IMR-90 (cell line): ENCODE measurements around the gene LPAR5.
A peak's percentile ranks its signal among the peaks of the same experiment; 100 is the strongest.

ENCODE experiments used
- CEBPB ChIP-seq: IDR thresholded peaks from 2 replicates; pipeline ENCODE4 v1.6.1; 2012; ENCODE audit warnings: low read depth, low read length, improper control_type of control experiment
- CTCF ChIP-seq: conservative IDR thresholded peaks from 2 replicates; pipeline ENCODE4 v1.5.1; 2012; ENCODE audit warnings: mild to moderate bottlenecking, low read depth, low read length, improper control_type of control experiment
- MAFK ChIP-seq: IDR thresholded peaks from 2 replicates; pipeline ENCODE4 v1.6.1; 2012; ENCODE audit warnings: low read depth, low read length, improper control_type of control experiment
- MXI1 ChIP-seq: IDR thresholded peaks from 2 replicates; pipeline ENCODE4 v1.6.1; 2012; ENCODE audit warnings: low read depth, mild to moderate bottlenecking, low read length, moderate library complexity, borderline replicate concordance
- POLR2A ChIP-seq: IDR thresholded peaks from 2 replicates; pipeline ENCODE4 v1.6.1; 2012; ENCODE audit warnings: mild to moderate bottlenecking, low read depth, low read length
- RAD21 ChIP-seq: IDR thresholded peaks from 2 replicates; pipeline ENCODE4 v1.6.1; 2012; ENCODE audit warnings: low read length, improper control_type of control experiment
- SMC3 ChIP-seq: fragments of 150-350 bp; IDR thresholded peaks from 2 replicates; pipeline ENCODE4 v1.6.1; 2016; ENCODE audit warnings: low read depth, mild to moderate bottlenecking, antibody characterized with exemption, low read length, moderate library complexity
- USF2 ChIP-seq: fragments of 150-350 bp; IDR thresholded peaks from 2 replicates; pipeline ENCODE4 v1.6.1; 2017; ENCODE audit warnings: mild to moderate bottlenecking, antibody characterized with exemption, low read length, low read depth

- peak; percentile 48 for TF ChIP-seq CTCF
- no peak for TF ChIP-seq POLR2A
- TF ChIP-seq MAFK = no peak
- TF ChIP-seq CEBPB = peak; percentile 28; the same call in 1 of the 2 replicates
- no peak for TF ChIP-seq USF2
- TF ChIP-seq SMC3 = 0 out of 2 replicates have a peak, but pooled peaks have one; percentile 20
- no peak for TF ChIP-seq MXI1
- peak; percentile 42 for TF ChIP-seq RAD21
Measured at GRCh38 chr12:6684609-6685008, 48.9 kb upstream of the LPAR5 start.
